AG09319 (cell line): ENCODE data around the gene RHBDF1.

ENCODE experiments used
- DNase-seq: peaks from one replicate; pipeline ENCODE4 v3.0.0-alpha.2; 2010; ENCODE audit warnings: low read depth; ENCODE audit errors: extremely low read depth
- CTCF ChIP-seq: IDR thresholded peaks from 2 replicates; pipeline ENCODE4 v1.5.1; 2011; ENCODE audit warnings: low read depth, mild to moderate bottlenecking, inconsistent platforms, low read length, moderate library complexity

Gene RHBDF1

GRCh38 chr16:66309-67182 lies 5.9 kb downstream of the RHBDF1 start:
- no peak for TF ChIP-seq CTCF
- DNase-seq = no peak

- DNase-seq = no peak
- TF ChIP-seq CTCF = peak; percentile 97
These were observed 6.7 kb downstream of the RHBDF1 start for GRCh38 chr16:65745-66144.

GRCh38 chr16:64914-65255 lies 7.5 kb downstream of the RHBDF1 start:
- no peak for DNase-seq
- TF ChIP-seq CTCF = no peak

- TF ChIP-seq CTCF = no peak
- no peak for DNase-seq
These were observed 8.2 kb downstream of the RHBDF1 start for GRCh38 chr16:63998-64913.

- no peak for TF ChIP-seq CTCF
- no peak for DNase-seq
These were observed 9.0 kb downstream of the RHBDF1 start for GRCh38 chr16:63466-63865.

GRCh38 chr16:62968-63391 lies 9.5 kb downstream of the RHBDF1 start:
- no peak for TF ChIP-seq CTCF
- DNase-seq = no peak
